Neural cell (in vitro differentiated cells): Measurements from ENCODE around the gene ZNF678. TPM values are rescaled to one million over a fixed set of nuclear protein-coding genes. Genes with fewer than 3 reads are reported as not detected.

ENCODE experiments used
- H2AFZ ChIP-seq: fragments of 200-600, 300-800 bp; sonication (generic), shearing (Covaris generic); 2 replicates; pipeline ENCODE4 v1.6.0; 2014; ENCODE audit warnings: low read depth, mild to moderate bottlenecking, antibody characterized with exemption, low read length, moderate library complexity
- H3F3A ChIP-seq: fragments of 200-600 bp; shearing (Covaris generic); 2 replicates; pipeline ENCODE4 v1.6.1; 2016; ENCODE audit warnings: mild to moderate bottlenecking, moderate library complexity, mixed read lengths, antibody characterized with exemption, low read length; ENCODE audit not compliant: insufficient read depth, poor library complexity, severe bottlenecking
- H3K27ac ChIP-seq: fragments of 200-600, 300-800 bp; sonication (generic), shearing (Covaris generic); 2 replicates; pipeline ENCODE4 v1.5.1; 2014; ENCODE audit warnings: mild to moderate bottlenecking, low read length, moderate library complexity
- H3K27me3 ChIP-seq: fragments of 300-800, 200-600 bp; sonication (generic), shearing (Covaris generic); 2 replicates; pipeline ENCODE4 v1.6.0; 2014; ENCODE audit warnings: mild to moderate bottlenecking, low read depth, low read length, moderate library complexity; ENCODE audit not compliant: insufficient read depth
- H3K36me3 ChIP-seq: fragments of 300-800, 200-600 bp; sonication (generic), shearing (Covaris generic); 2 replicates; pipeline ENCODE4 v1.5.1; 2014; ENCODE audit warnings: mild to moderate bottlenecking, antibody characterized with exemption, low read length, moderate library complexity; ENCODE audit not compliant: insufficient read depth
- H3K4me2 ChIP-seq: fragments of 300-800, 200-600 bp; sonication (generic), shearing (Covaris generic); 2 replicates; pipeline ENCODE4 v1.6.0; 2014; ENCODE audit warnings: mild to moderate bottlenecking, low read length
- H3K4me3 ChIP-seq: fragments of 300-800, 200-600 bp; sonication (generic), shearing (Covaris generic); 2 replicates; pipeline ENCODE4 v1.5.1; 2014; ENCODE audit warnings: mild to moderate bottlenecking, low read length, moderate library complexity
- H3K79me2 ChIP-seq: fragments of 200-600 bp; shearing (Covaris generic); replicated peaks from 2 replicates; pipeline ENCODE4 v1.6.0; 2014; ENCODE audit warnings: mild to moderate bottlenecking, low read length, moderate library complexity; ENCODE audit not compliant: insufficient read depth
- H3K9ac ChIP-seq: fragments of 300-800, 200-600 bp; sonication (generic), shearing (Covaris generic); 2 replicates; pipeline ENCODE4 v1.6.1; 2016; ENCODE audit warnings: mild to moderate bottlenecking, low read length, mixed read lengths
- H3K9me2 ChIP-seq: fragments of 200-600 bp; shearing (Covaris generic); 2 replicates; pipeline ENCODE4 v1.6.1; 2016; ENCODE audit warnings: mild to moderate bottlenecking, low read length, mixed read lengths; ENCODE audit not compliant: insufficient read depth
- H3K9me3 ChIP-seq: fragments of 200-600, 300-800 bp; sonication (generic), shearing (Covaris generic); 2 replicates; pipeline ENCODE4 v1.6.1; 2016; ENCODE audit warnings: mild to moderate bottlenecking, mixed run types, low read length, moderate library complexity, mixed read lengths
- H4K20me1 ChIP-seq: fragments of 200-600 bp; shearing (Covaris generic); 2 replicates; pipeline ENCODE4 v1.6.1; 2016; ENCODE audit warnings: mild to moderate bottlenecking, mixed run types; ENCODE audit not compliant: insufficient read depth
- CTCF ChIP-seq: fragments of 450-650 bp; IDR thresholded peaks from 2 replicates; pipeline ENCODE4 v1.5.1; 2014; ENCODE audit warnings: antibody characterized with exemption, mild to moderate bottlenecking, moderate library complexity; ENCODE audit not compliant: poor library complexity, severe bottlenecking
- EP300 ChIP-seq: fragments of 450-650 bp; conservative IDR thresholded peaks from 2 replicates; pipeline ENCODE4 v1.6.1; 2014; ENCODE audit warnings: antibody characterized with exemption, mild to moderate bottlenecking, moderate library complexity; ENCODE audit not compliant: poor library complexity, severe bottlenecking
- EZH2 ChIP-seq: fragments of 200-600, 300-800 bp; shearing (Covaris generic), sonication (generic); IDR thresholded peaks from 2 replicates; pipeline ENCODE4 v1.6.1; 2014; ENCODE audit warnings: antibody characterized with exemption, low read length, borderline replicate concordance, mild to moderate bottlenecking; ENCODE audit not compliant: insufficient read depth, poor library complexity, severe bottlenecking
- MXI1 ChIP-seq: fragments of 450-650 bp; conservative IDR thresholded peaks from 2 replicates; pipeline ENCODE4 v1.6.1; 2014; ENCODE audit warnings: antibody characterized with exemption, mild to moderate bottlenecking; ENCODE audit not compliant: poor library complexity, severe bottlenecking
- POLR2AphosphoS5 ChIP-seq: IDR thresholded peaks from 2 replicates; pipeline ENCODE4 v1.6.1; 2012
- RAD21 ChIP-seq: fragments of 450-650 bp; conservative IDR thresholded peaks from 2 replicates; pipeline ENCODE4 v1.6.1; 2014; ENCODE audit warnings: antibody characterized with exemption, mild to moderate bottlenecking, moderate library complexity
- REST ChIP-seq: IDR thresholded peaks from 2 replicates; pipeline ENCODE4 v1.6.1; 2012; ENCODE audit warnings: borderline replicate concordance
- SMC3 ChIP-seq: fragments of 450-650 bp; conservative IDR thresholded peaks from 2 replicates; pipeline ENCODE4 v1.6.1; 2014; ENCODE audit warnings: antibody characterized with exemption, mild to moderate bottlenecking, moderate library complexity; ENCODE audit not compliant: poor library complexity
- TAF1 ChIP-seq: IDR thresholded peaks from 2 replicates; pipeline ENCODE4 v1.6.1; 2012; ENCODE audit warnings: low read depth
- polyA plus RNA-seq: library from polyadenylated mRNA; depleted of rRNA; stranded (reverse); fragments of >200 nt; gene quantifications from 2 replicates; pipeline ENCODE4 v1.2.3, GENCODE V29; 2014

ZNF678 gene
- polyA plus RNA-seq, 1 donor from 2014 or later: 25.9 TPM

- H3K4me3 ChIP-seq: no peak overlapping the region
- H3K9me3 ChIP-seq: peaks cover 70% of the 10 kb centered on the region
- no peak overlapping the region for H3K27ac ChIP-seq
- H3K9me2 ChIP-seq: no peaks in the 10 kb centered on the region
- H3K4me2 ChIP-seq: no peak overlapping the region
- TF ChIP-seq TAF1 (no peak), RAD21 (no peak)
- no peak overlapping the region for H3K9ac ChIP-seq
- no peak overlapping the region for H2AFZ ChIP-seq
- H3K36me3 ChIP-seq: peaks cover 30% of the 10 kb centered on the region
- no peaks in the 10 kb centered on the region for H4K20me1 ChIP-seq
- H3K79me2 ChIP-seq: peaks cover 4% of the 10 kb centered on the region
- H3F3A ChIP-seq: no peaks in the 10 kb centered on the region
- no peaks in the 10 kb centered on the region for H3K27me3 ChIP-seq
Measured at GRCh38 chr1:227661495-227661894, 98.1 kb downstream of the ZNF678 start.

GRCh38 chr1:227662933-227663332 is 99.6 kb downstream of the ZNF678 start:
- Histone ChIP-seq H3K79me2 (peaks cover 4% of the 10 kb centered on the region), H3F3A (no peaks in the 10 kb centered on the region), H3K9me2 (no peaks in the 10 kb centered on the region), H3K4me2 (no peak overlapping the region), H3K9ac (no peak overlapping the region), H2AFZ (no peak overlapping the region), H3K36me3 (peaks cover 18% of the 10 kb centered on the region), H3K4me3 (no peak overlapping the region), H4K20me1 (no peaks in the 10 kb centered on the region), H3K27ac (no peak overlapping the region), H3K27me3 (no peaks in the 10 kb centered on the region), H3K9me3 (peaks cover 60% of the 10 kb centered on the region)
- no peak for TF ChIP-seq EP300
- TF ChIP-seq TAF1: no peak
- TF ChIP-seq SMC3: no peak
- no peak for TF ChIP-seq EZH2
- TF ChIP-seq REST: no peak
- TF ChIP-seq MXI1: no peak
- no peak for TF ChIP-seq CTCF
- no peak for TF ChIP-seq RAD21
- no peak for TF ChIP-seq POLR2AphosphoS5

- H3K27ac ChIP-seq: no peak overlapping the region
- H3K36me3 ChIP-seq: peaks cover 8% of the 10 kb centered on the region
- no peaks in the 10 kb centered on the region for H3F3A ChIP-seq
- TF ChIP-seq EZH2 (no peak), RAD21 (no peak), CTCF (no peak), TAF1 (no peak), MXI1 (no peak)
- H3K4me2 ChIP-seq: no peak overlapping the region
- H2AFZ ChIP-seq: no peak overlapping the region
- H3K9ac ChIP-seq: no peak overlapping the region
- no peaks in the 10 kb centered on the region for H3K9me2 ChIP-seq
- H4K20me1 ChIP-seq: no peaks in the 10 kb centered on the region
- peaks cover 51% of the 10 kb centered on the region for H3K9me3 ChIP-seq
- H3K4me3 ChIP-seq: no peak overlapping the region
- no peaks in the 10 kb centered on the region for H3K79me2 ChIP-seq
- H3K27me3 ChIP-seq: no peaks in the 10 kb centered on the region
Measured at GRCh38 chr1:227666286-227666685, 102.9 kb downstream of the ZNF678 start.
